ENCODE data around the gene KLHL29. TPM values are rescaled to one million over a fixed set of nuclear protein-coding genes. Genes with fewer than 3 reads are reported as not detected.

The KLHL29 gene
- total RNA-seq, 1 experiment from 2014 or later: 5.6 TPM

DNA sequence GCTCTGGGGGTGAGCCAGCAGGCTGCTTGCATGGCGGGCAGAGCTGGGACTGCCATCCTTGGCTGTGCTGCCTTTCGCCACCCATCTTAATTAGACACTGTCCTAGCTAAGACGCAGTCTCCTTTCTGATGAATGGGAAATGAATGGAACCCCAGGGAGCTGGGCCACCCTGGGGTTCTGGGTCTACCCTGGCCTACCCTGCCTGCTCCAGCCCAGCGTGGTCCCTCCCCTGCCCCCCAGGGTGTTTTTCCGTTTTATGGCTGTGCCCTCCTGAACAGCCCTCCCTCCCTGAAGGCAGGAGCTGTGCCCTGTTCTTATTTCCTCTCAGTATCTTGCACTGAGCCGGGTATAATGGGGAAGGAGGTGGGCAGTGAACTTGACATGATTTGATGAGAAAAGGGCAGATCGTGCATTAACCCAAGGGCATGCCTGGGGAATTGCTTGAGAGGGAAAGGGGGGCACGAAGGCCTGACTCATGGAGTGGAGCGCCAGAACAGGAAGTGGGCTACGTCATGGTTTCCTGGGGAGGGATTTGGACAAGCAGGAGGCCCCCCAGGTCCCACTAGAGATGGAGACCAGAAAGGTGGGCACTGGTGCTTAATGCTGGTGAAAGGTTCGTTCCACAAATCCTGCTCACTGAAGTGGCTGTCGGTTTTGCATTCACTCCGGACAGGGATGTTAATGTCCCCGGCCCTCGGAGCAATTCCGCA, 165.0 kb downstream of the KLHL29 start:
- DNase-seq (ENCODE audit: low read depth): peak; percentile 77

DNA sequence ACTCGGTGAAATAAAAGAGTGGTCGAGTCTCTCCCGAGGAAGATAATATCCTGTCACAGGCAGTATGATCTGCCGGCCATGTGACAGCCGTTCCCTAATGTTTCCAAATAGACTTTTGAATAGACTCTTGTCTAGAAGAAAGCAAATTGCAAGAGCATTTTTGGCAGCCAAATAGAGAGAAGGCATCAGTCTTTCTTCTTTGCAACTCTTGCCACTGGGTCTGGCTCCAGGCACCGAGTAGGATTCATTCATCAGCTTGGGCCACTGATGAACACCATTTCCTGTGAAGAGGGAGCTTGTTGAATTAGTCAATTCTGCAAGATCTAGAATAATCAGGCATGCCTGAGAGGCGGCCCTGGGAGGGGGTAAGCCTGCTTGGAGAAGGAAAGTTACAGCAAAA, 165.6 kb downstream of the KLHL29 start:
- DNase-seq (ENCODE audit: low read depth): no peak

DNA sequence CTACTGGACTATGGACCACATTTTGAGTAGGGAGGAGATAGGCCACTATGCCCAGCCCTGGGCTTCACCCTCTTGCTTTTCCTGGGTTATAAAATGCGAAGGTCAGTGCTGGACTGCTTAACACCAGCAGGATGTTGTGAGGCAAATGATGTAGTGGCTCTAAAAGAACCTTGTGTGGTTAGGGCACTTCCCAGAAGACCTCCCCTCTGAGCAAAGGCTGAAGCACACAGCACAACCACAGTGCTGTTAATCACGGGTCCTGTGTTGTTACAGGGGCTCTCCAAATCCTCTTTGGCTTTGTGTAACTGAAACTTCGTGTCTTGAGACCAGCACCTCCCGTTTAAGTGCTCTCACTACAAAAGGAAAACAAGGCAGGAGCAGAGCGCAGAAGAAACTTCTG, 166.9 kb downstream of the KLHL29 start:
- DNase-seq (ENCODE audit: low read depth): no peak

DNA sequence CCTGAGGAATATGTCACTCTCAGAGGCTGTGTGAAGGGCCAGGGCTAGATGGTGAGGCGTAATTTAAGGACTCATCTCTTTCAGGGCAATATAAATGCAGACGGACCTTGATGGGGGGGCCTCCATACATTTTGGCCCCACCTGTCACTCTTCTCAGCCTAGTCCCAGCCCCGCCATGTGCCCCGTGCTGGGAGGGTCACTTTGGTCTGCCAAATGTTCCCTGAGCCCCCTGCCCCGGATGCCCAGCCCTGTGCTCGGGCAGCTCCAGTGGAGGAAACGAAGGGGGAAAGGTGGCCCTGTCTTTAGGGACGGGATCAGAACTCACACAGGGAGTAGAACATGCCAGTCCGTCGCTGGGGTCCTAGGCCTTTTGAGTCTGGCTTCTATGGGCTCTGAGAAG, 168.6 kb downstream of the KLHL29 start:
- DNase-seq (ENCODE audit: low read depth): no peak

DNA sequence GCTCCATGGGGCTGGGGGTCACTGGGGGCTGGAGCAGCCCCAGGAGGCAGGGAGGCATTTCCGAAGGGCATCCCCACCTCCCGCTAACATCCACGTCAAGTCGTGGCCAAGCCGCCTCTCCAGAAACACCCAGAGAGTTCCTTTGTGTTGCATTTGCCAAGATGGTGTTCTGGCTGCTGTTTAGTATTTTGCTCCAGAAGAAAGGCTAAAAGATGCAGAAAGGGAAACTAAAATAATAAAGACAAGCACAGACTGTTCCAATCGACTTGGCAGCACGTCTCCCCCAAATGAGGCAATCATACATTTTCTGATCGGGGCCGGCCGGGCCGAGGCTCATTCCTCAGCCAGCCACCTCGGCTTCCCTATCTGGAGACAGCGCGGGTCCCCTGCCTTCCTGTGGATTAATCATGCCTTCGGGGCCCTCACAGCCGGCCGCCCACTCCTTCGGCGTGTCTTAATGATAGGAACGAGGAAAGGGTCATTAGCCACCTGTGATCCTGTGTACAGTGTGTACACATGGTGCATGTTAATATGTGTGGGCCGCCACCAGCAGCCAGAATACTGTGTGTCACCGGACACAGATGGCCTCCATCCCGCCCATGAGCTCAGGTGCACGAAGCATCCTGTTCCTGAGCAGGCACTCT, 169.2 kb downstream of the KLHL29 start:
- no peak for DNase-seq (ENCODE audit: low read depth)

DNA sequence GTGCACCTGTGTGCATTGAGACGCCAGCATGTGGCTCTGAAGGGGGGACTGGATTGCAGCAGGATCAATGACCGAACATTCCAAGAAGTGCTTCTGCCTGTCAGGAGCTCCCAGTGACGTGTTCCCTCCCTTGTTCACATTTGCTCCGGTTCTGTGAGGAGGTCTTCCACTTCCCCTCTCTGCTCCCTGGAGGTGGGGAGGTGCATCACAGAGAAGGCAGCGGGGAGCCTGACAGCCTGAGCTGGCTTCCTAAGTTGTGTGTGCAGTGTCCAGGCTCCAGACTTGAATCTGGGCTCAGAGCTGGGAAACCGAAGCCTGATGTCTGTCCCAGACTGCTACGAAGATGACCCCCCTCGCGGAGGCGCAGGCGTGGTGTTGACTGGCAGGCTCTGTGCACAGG, 171.0 kb downstream of the KLHL29 start:
- no peak for DNase-seq (ENCODE audit: low read depth)

DNA sequence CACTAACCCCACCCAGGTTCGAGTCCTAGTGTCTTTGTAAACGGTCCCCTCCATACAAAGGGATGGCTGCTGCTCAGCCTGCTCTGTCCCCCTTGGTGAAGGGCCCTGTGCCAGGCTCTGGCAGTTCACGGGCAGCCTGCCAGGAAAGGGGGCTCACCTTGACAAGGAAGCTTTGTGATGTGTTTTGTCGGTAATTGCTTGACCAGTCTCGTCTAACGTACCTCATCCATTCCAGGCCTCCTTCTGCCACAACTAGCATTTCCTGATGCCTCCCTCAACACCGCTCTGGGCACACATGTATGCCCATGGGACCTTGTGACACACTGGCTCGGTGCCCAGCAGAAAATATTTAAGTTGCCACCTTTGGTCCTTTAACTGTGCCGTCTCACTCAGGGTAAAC, 171.9 kb downstream of the KLHL29 start:
- DNase-seq (ENCODE audit: low read depth): no peak

DNA sequence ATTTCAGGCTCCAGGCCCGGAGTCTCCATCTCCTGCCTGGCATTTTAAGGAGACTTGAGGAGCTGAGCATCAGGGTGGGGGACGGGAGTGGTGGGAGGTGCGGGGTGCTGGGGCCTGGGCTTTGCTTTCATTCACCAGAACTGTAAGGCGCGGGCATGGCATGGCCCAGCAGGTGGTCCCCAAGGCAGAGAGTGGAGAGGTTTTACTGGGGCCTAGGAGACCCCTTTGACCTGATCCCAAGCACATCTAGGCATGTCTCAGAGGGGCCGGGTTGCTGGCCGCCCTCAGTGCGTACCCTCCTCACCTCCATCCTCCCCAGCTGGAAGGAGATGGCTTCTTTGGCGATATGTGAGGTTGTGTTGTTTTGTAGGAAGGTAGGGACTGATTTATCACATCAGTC, 172.5 kb downstream of the KLHL29 start:
- no peak for DNase-seq (ENCODE audit: low read depth)

DNA sequence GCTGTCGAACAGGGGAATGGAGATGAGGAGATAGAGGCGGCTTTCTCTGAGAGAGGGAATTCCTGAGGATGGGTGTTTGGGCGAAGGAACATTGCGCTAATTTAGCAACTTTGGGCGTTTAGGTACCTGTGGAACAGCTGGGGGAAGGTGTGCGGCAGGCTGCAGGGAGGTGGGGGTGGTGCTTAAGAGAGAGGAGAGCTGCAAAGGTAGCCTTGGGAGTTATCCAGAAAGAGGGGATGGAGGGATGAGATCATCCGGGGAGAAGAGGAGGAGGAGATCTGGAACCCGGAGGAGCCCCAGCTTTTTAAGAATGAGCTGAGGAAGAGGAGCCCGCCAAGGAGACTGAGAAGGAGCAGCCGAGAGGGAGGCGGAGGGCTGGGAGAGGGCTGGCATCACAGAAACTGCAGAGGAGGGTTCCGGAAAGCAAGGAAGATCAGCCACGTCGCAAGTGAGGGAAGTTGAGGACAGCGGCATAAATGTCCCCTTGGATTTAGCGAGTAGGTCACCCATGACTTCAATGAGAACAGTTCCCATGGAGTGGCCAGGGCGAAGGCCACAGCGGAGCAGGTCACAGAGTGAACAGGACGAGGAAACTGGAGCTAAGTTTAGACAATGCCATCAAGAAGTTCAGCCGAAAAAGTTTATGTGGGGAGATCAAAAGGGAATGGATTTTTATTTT, 174.7 kb downstream of the KLHL29 start:
- DNase-seq (ENCODE audit: low read depth): no peak

DNA sequence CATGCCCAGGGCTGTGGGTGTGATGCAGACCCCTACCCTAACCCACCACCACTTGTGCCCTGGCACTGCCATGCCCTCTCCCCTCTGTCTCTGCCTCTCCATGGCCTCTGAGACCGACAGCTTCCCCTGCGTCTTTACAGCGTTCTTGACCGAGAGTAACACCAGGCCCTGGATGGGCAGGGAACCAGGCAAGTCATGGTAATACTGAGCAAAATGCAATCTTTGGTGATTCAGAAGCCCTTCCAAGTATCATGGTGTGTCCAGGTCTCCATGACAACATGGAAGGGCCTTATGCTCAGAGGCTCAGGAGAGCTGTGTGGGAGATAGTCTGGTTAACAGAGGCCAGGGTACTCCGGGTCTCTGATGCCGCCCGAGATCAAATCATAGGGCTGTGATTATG, 176.1 kb downstream of the KLHL29 start:
- DNase-seq (ENCODE audit: low read depth): no peak

DNA sequence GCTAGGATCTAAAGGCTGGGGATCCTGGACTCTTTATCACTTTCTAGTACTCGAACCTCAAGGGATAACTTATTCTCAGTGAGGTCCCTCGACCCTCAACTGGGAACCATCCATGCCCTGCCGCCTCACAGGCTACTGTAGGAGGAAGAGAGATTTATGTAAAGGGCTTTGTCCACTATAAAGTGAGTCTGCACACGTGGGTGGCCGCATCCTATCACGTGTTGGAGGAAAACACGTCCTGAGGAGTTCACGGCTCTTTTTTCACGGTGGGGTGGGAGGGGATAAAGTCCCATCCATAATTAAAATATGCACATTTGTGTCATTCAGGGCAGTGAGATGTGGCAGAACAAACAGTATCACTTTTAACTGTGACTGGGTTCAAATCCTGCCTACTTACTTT, 176.6 kb downstream of the KLHL29 start:
- no peak for DNase-seq (ENCODE audit: low read depth)

DNA sequence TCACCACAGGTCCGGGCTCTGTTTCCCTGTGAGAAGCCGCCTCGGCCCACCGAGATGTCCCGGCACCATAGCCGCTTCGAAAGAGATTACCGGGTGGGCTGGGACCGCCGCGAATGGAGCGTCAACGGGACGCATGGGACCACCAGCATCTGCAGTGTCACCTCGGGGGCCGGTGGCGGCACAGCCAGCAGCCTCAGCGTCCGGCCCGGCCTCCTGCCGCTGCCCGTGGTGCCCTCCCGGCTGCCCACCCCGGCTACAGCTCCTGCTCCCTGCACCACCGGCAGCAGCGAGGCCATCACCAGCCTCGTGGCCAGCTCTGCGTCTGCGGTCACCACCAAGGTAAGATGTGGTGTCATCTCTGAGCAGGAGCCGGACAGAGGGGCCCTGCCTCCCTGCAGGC, 177.2 kb downstream of the KLHL29 start:
- DNase-seq (ENCODE audit: low read depth): no peak

DNA sequence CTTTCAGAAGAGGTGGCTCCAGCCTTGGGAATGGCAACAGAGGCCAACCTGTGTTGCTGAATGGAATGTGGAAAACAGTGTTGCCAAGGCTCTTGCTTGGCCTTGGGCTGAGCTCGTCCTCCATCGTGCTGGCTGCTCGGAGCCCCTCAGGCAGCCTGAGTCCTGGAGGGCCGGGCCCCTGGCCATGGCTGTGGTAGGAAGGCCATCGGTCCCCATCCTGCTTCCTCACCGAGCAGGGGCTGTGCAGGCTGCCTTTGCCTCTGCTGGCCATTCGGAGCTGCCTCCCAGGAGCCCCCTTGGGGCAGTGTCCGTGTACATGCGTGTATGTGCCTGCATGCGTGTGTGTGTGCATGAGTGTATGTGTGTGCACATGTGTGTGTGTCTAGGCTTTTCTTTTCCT, 178.2 kb downstream of the KLHL29 start:
- DNase-seq (ENCODE audit: low read depth): no peak

DNA sequence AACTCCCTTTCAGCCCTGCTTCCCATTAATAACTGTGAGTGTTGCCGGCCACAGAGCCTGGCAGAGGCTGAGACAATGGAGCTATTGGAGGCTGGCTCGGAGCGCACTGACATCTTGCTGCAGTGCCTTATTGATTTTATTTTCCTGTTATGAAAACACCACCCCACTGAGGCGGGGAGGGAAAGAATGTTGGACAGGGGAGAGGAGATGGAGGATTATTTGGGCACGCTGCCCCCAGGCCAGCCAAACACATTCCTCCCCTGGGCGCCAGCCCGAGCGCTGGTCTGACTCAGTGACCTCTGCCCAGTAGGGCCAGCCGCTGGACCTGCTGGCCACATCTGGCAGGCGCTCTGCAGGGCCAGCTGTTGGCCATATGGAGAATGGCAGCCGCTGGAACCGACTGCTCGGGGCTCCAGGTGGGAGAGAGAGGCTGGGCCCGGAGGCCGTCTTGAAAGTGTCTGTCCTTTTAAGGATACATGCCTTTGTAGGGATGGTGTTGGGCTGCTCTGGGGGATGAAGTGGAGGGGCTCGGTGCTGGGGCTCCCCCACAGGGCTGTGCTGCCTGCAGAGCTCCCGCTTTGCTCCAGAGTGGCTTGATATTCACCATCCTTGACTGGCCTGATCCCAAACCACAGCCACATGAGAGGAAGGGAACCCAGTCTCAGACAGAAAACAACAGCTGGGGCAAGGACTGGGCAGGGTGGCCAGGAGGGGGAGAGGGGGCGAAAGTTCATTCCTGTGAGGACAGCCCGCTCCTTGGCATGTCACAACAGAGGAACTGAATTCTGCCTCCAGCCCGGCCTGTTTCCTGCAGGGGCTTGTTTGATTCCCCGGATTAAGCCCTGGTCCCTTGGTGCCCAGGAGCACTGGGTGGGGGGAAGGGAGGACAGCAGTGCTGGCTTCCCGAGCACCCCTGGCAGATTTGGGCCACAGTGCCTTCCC, 179.0 kb downstream of the KLHL29 start:
- DNase-seq (ENCODE audit: low read depth): peak; percentile 67

DNA sequence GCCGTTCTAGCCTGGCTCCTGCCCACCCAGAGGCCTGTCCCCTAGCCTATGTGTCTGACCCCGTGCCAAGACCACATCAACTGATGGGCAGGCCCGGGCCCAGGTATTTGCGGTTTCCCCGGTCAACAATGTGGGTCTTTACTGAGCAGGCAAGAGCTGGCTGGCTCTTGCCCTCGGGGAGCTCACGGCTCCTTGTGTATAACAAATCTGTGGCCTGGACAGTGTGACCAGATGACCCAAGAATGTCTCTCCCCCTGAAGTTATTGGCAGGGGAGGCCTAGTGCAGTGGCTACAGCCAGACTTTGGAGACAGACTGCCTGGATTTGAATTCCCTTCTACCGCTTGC, 179.6 kb downstream of the KLHL29 start:
- peak; percentile 48 for DNase-seq (ENCODE audit: low read depth)

DNA sequence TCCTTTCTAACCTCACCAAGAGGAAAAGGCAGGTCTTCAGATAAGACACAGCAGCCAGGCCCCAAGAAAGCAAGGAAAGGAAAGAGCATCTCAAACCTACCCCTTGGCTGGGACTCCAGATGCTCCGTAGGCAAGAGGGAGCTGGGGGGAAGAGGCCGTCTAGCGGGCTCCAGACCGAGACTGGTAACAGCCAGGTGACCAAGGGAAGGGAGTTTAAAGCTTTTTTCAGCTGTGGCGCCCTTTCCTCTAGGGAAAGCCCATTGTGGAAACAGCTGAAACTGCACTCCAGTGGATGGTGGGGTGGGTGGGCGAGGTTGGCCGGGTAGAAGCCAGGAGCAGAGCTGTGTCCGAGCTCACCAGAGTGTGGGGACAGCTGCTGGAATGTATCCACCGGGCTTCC, 180.4 kb downstream of the KLHL29 start:
- no peak for DNase-seq (ENCODE audit: low read depth)

DNA sequence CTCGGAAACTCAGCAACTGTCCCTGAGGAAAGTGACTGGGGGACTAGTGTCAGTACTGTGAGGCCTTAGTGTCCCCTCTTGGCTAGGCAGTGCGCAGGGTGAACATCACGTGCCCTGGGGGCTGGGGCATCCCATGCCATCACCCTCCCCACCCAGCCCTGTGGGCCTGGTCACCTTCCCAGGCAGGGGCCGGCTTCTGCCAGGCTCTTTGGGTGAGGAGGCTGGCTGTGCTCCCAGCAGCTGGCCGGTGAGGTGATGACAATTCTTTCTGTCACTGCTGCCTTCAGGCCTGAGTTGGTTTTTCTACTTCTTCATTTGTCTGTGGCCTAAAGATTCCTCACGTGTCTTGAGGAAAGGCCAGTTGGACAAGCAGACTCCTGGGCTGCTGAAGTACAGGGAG, 180.8 kb downstream of the KLHL29 start:
- DNase-seq (ENCODE audit: low read depth): no peak

DNA sequence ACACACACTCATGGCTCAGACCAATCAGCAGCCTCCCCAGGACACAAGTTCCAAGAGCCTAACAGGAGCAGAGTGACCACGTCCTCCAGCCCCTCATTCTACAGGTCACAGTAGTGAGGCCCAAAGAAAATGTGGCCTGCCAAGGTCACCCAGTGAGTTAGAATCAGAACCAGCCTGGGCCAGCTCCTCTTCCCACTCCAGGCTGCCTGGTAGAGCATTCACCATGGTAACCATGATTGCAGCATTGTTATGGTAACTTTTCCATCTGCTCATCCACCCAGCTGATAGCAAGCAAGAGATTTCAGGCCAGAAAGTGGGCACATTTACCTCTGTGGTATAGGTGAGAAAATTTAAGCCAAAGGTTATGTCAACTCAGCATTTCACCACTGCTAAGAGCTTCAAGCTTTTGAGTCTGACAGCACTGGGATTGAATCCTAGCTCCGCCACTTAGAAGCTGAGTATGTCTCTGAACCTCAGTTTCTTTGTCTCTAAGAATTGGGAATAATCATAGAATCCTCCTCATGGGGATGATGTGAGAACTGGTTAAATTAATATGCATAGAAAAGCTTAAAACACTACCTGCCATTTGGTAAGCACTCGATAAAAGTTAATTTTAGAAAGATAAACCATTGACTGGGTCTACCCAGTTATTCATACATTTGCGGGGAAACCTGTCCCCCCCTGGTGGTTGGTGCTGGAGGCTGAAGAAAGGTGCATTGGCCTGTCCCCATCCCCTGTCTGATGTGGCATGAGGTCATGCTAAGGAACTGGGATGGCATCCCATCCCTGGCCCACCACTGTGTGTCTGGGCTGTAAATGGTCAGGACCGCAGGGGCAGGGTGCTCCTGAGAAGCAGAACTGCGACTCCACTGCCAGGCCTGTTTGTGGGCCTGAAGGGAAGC, 181.5 kb downstream of the KLHL29 start:
- DNase-seq (ENCODE audit: low read depth): peak; percentile 54

DNA sequence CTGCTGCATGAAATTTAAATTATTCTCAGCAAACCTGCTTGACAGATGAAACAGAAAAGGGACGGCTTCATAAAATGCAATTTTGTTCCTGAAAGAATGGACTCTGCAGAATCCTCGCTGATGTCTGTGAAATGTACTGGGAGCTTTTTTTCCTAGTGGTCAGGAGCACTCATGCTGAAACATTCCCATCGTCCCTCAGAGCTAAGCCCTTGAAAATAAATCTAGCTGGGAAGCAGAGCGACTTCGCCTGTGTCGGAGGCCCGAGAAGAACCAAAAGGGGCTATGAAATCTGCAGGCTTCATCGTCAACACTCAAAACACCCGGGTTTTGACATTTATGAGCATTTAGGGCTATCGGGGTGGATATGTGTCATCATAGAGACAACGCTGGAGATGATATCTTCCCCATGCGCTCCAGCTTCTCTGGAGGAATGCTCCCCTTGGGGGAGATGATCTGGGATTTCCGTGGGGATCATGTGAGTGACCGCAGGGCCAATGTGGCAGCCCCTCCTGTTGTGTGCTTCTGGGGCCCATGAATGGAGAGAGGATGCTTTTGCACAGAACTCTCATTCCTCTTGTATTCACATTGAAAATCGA, 182.3 kb downstream of the KLHL29 start:
- DNase-seq (ENCODE audit: low read depth): no peak

DNA sequence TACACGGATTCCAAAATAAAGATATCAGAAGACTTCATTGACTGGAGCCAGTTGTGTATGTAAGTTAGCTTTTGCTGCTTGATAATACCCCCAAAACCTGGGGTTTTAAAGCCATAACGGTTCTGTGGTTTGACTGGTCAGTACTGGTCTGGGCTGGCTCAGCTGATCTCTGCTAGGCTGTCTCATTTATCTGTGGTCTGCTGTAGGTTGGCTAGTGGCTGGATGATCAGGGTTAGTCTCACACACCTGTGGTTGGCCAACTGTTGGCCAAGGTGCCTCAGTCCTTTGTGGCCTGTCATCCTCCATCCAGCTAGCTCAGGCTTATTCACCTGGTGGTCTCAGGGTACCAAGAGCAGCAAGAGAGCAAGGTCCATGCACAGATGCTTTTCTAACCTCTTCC, 183.2 kb downstream of the KLHL29 start:
- no peak for DNase-seq (ENCODE audit: low read depth)
